OCI-LY7 (cell line): ENCODE measurements around the gene PTGIR. TPM values are rescaled to one million over a fixed set of nuclear protein-coding genes. Genes with fewer than 3 reads are reported as not detected.

ENCODE experiments used
- BruUV-seq: library from RNA; stranded (reverse); fragments of 400-500 nt; replicated peaks from 2 replicates; lab custom pipeline; 2021; lab: Mats Ljungman, UMichigan
- CTCF ChIA-PET: fragments of 300-600 bp; sonication (Branson Sonifier 250); formaldehyde crosslinking; loops from one replicate; lab custom pipeline; 2022; ENCODE audit warnings: antibody characterized with exemption; ENCODE audit not compliant: unreplicated experiment; lab: Charles Lee
- POLR2A ChIA-PET: fragments of 300-600 bp; sonication (Branson Sonifier 250); formaldehyde crosslinking; loops from one replicate; lab custom pipeline; 2022; ENCODE audit warnings: antibody characterized with exemption; lab: Charles Lee
- DNase-seq: peaks from one replicate; pipeline ENCODE4 v3.0.0-alpha.2; 2015; ENCODE audit warnings: low spot score
- H2AFZ ChIP-seq: fragments of 200-600 bp; sonication (generic), shearing (Covaris generic); 2 replicates; pipeline ENCODE4 v1.6.1; 2014; ENCODE audit warnings: mild to moderate bottlenecking, antibody characterized with exemption, low read length, moderate library complexity
- H3K27ac ChIP-seq: fragments of 200-600 bp; sonication (generic); 2 replicates; pipeline ENCODE4 v1.5.1; 2014; ENCODE audit warnings: mixed run types, low read depth, mild to moderate bottlenecking, moderate library complexity, low read length, inconsistent platforms; ENCODE audit not compliant: poor library complexity, severe bottlenecking
- H3K36me3 ChIP-seq: fragments of 200-600 bp; sonication (generic); 2 replicates; pipeline ENCODE4 v1.6.1; 2014; ENCODE audit warnings: mild to moderate bottlenecking, antibody characterized with exemption, low read length, moderate library complexity, mixed read lengths; ENCODE audit not compliant: insufficient read depth
- H3K4me1 ChIP-seq: fragments of 200-600 bp; sonication (generic); 2 replicates; pipeline ENCODE4 v1.5.1; 2014; ENCODE audit warnings: mild to moderate bottlenecking, low read length; ENCODE audit not compliant: insufficient read depth, poor library complexity, severe bottlenecking
- H3K4me2 ChIP-seq: fragments of 200-600 bp; sonication (generic); 2 replicates; pipeline ENCODE4 v1.6.1; 2014; ENCODE audit warnings: mild to moderate bottlenecking, low read length
- H3K4me3 ChIP-seq: fragments of 200-600 bp; sonication (generic); 2 replicates; pipeline ENCODE4 v1.5.1; 2014; ENCODE audit warnings: mild to moderate bottlenecking, low read depth, low read length; ENCODE audit not compliant: poor library complexity, severe bottlenecking
- H3K79me2 ChIP-seq: fragments of 200-600 bp; sonication (generic); 2 replicates; pipeline ENCODE4 v1.6.1; 2016; ENCODE audit warnings: low read depth, mild to moderate bottlenecking, low read length, moderate library complexity, mixed read lengths; ENCODE audit not compliant: insufficient read depth
- H3K9me2 ChIP-seq: fragments of 200-600 bp; sonication (generic); 2 replicates; pipeline ENCODE4 v1.6.1; 2016; ENCODE audit warnings: mild to moderate bottlenecking, low read length, mixed read lengths; ENCODE audit not compliant: insufficient read depth
- H3K9me3 ChIP-seq: fragments of 200-600 bp; sonication (generic); 2 replicates; pipeline ENCODE4 v1.6.1; 2014; ENCODE audit warnings: mild to moderate bottlenecking, mixed run types, low read length, mixed read lengths
- H4K20me1 ChIP-seq: fragments of 200-600 bp; sonication (generic); 2 replicates; pipeline ENCODE4 v1.6.1; 2014; ENCODE audit warnings: mild to moderate bottlenecking, antibody characterized with exemption, low read length, moderate library complexity, mixed read lengths; ENCODE audit not compliant: insufficient read depth
- CTCF ChIP-seq: fragments of 200-600 bp; sonication (generic); conservative IDR thresholded peaks from 2 replicates; pipeline ENCODE4 v1.5.1; 2014; ENCODE audit warnings: mild to moderate bottlenecking, antibody characterized with exemption, low read length, moderate library complexity, mixed read lengths
- EZH2phosphoT487 ChIP-seq: fragments of 200-600 bp; sonication (generic); IDR thresholded peaks from 2 replicates; pipeline ENCODE4 v1.6.1; 2018; ENCODE audit warnings: low read depth, borderline replicate concordance, mild to moderate bottlenecking, mixed run types, antibody characterized with exemption, low read length, moderate library complexity, mixed read lengths
- intact Hi-C: fragments of 100-400 bp; cut with micrococcal nuclease; formaldehyde crosslinking; loops from one replicate; pipeline ENCODE4 v1.10.0; 2022; ENCODE audit not compliant: unreplicated experiment
- total RNA-seq, 2 experiments: library from RNA; depleted of rRNA in 1 of 2; stranded (reverse); fragments of >200 nt in 1 of 2; shearing (Covaris generic) in 1 of 2; gene quantifications; 2 replicates each; pipeline ENCODE4 v1.2.3, GENCODE V29; 2014 to 2022

PTGIR gene
- total RNA-seq, 2 experiments from 2014 or later, result 0.25 TPM; not detected in 1

- CTCF ChIA-PET, result no interaction called here
- Histone ChIP-seq H3K4me3 (no peak overlapping the region), H3K27ac (no peak overlapping the region), H2AFZ (no peak overlapping the region), H4K20me1 (no peaks in the 10 kb centered on the region), H3K79me2 (no peaks in the 10 kb centered on the region), H3K9me2 (no peaks in the 10 kb centered on the region), H3K9me3 (no peaks in the 10 kb centered on the region), H3K4me1 (no peaks in the 10 kb centered on the region), H3K4me2 (no peak overlapping the region), H3K36me3 (no peaks in the 10 kb centered on the region)
- intact Hi-C loops, result no loop called here
- no peak for DNase-seq
- no TSS peak for BruUV-seq
- no peak for TF ChIP-seq EZH2phosphoT487
- TF ChIP-seq CTCF, result no peak
- POLR2A ChIA-PET, result no interaction called here
These were observed 39.4 kb downstream of the PTGIR start for GRCh38 chr19:46585539-46585938.

- Histone ChIP-seq H3K79me2 (no peaks in the 10 kb centered on the region), H3K4me1 (no peaks in the 10 kb centered on the region), H3K27ac (no peak overlapping the region), H3K36me3 (no peaks in the 10 kb centered on the region), H2AFZ (no peak overlapping the region), H3K4me2 (no peak overlapping the region), H3K9me2 (no peaks in the 10 kb centered on the region), H4K20me1 (no peaks in the 10 kb centered on the region), H3K4me3 (no peak overlapping the region), H3K9me3 (no peaks in the 10 kb centered on the region)
- intact Hi-C loops, result no loop called here
- BruUV-seq, result no TSS peak
- no peak for DNase-seq
- POLR2A ChIA-PET, result no interaction called here
- TF ChIP-seq EZH2phosphoT487 (no peak), CTCF (no peak)
- CTCF ChIA-PET, result interaction anchor here (0.5 to 0.8 kb wide), 2 partner anchors 9 to 19 kb away, joined by 3 to 5 read pairs; no protein-coding TSS in a partner anchor
These were observed 44.6 kb downstream of the PTGIR start for GRCh38 chr19:46580247-46580646.

DNA sequence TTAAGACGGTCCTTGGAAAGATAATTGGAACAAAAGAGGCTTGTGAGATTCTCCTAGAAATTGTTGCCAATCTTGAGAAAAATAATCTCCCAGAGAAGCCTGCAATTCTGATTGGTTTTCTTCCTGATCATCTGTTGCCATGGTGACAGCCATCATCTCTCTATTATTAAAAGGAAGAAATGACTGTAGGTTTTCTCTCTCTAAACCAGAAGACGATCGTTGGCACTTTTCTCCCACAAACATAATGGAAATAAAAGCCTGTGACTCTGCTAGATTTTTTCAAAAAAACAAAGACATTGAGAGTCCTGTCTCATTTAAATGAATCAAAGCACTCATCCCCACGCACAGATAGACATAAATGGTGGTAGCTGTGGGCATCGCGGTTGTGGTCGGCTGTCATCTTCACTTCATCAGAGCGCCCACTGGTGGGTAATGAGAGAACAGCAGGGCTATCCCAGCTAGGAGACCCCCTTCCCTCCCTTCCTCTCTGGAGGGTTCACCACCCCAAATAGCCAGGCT lies 45.5 kb downstream of the PTGIR start:
- intact Hi-C loops, result no loop called here
- POLR2A ChIA-PET, result no interaction called here

More for the DNA sequence above, 45.5 kb downstream of the PTGIR start:
- no TSS peak for BruUV-seq
- Histone ChIP-seq H3K4me3 (no peak overlapping the region), H3K4me1 (no peaks in the 10 kb centered on the region), H2AFZ (no peak overlapping the region), H3K79me2 (no peaks in the 10 kb centered on the region), H4K20me1 (no peaks in the 10 kb centered on the region), H3K9me2 (no peaks in the 10 kb centered on the region), H3K27ac (no peak overlapping the region), H3K36me3 (no peaks in the 10 kb centered on the region), H3K9me3 (no peaks in the 10 kb centered on the region), H3K4me2 (no peak overlapping the region)
- TF ChIP-seq CTCF (peak; percentile 79), EZH2phosphoT487 (no peak)
- peak; percentile 47 for DNase-seq
- CTCF ChIA-PET, result interaction anchor here (0.5 kb wide), 1 partner anchor 18 kb away, joined by 5 read pairs; no protein-coding TSS in a partner anchor
